T follicular helper cell (primary cell): ENCODE data around the gene DIAPH2.
"Not testable (repeated sequence)": the region's sequence is repeated elsewhere in the genome, so short reads cannot be mapped to it uniquely, and the experiment has no call there.

Experiments
- DNase-seq: peaks from one replicate; pipeline ENCODE4 v3.0.0-alpha.2; 2020; ENCODE audit warnings: low read depth

The DIAPH2 gene

DNA sequence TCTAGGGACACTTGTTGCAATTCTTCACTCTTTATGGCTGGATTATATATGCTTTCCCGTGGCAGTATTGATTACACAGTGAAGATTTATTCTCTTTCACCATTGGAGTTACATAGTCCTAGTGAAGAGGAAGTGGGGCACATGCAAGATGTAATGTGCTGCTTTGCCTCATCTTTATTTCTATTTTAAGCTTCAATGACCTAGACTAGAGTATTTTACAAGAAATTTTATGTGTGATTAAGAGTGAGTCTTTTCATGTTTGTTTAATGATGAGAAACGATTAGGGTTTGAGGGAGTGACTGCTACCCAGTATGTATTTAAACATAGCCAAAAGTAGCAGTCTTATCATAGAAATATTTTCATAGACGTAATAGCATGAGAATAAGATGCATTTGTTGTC is 30.8 kb downstream of the DIAPH2 start:
- DNase-seq: no peak

DNA sequence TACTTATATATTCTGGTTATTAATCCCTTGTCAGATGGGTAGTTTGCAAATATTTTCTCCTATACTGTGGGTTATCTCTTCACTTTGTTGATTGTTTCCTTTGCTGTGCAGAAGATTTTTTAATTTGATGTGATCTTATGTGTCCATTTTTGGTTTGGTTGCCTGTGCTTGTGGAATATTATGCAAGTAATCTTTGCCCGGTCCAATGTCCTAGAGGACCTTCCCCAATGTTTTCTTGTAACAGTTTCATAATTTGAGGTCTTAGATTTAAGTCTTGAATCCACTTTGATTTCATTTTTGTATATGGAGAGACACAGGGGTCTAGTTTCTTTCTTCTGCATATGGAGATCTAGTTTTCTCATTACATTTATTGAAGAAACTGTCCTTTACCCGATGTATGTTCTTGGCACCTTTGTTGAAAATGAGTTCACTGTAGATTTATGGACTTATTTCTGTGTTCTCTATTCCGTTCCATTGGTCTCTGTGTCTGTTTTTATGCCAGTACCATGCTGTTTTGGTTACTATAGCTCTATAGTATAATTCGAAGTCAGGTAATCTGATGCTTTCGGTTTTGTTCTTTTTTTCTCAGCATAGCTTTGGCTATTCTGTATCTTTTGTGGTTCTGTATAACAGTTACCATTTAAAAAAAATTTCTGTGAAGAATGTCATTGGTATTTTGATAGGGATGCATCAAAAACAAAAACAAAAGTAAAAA is 34.7 kb downstream of the DIAPH2 start:
- DNase-seq: no peak

GRCh38 chrX:96721354-96721753 is 36.7 kb downstream of the DIAPH2 start:
- DNase-seq: no peak

GRCh38 chrX:96722781-96723180 is 38.1 kb downstream of the DIAPH2 start:
- DNase-seq: no peak

DNA sequence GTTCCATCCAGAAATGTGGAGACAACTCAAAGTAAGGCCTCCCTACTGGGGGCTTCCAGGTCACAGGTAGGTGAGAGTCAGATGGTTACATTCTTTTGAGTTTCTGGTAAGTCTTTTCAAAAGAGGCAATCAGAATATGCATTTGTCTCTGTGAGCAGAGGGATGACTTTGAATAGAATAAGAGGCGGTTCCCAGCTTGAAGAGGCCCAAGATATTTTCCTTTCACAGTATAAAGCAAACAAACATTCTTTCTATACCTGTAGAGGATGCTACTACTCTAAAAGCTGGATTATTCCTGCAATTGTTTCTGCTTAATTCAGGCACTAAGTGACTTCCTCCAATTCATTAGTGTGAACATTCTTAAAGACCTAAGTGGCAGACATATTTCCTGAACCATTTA is 44.4 kb downstream of the DIAPH2 start:
- DNase-seq: no peak

- DNase-seq: no peak
Observed at GRCh38 chrX:96729868-96730643, 45.4 kb downstream of the DIAPH2 start.

- DNase-seq: not testable (repeated sequence)
Observed at GRCh38 chrX:96731000-96731399, 46.4 kb downstream of the DIAPH2 start.

DNA sequence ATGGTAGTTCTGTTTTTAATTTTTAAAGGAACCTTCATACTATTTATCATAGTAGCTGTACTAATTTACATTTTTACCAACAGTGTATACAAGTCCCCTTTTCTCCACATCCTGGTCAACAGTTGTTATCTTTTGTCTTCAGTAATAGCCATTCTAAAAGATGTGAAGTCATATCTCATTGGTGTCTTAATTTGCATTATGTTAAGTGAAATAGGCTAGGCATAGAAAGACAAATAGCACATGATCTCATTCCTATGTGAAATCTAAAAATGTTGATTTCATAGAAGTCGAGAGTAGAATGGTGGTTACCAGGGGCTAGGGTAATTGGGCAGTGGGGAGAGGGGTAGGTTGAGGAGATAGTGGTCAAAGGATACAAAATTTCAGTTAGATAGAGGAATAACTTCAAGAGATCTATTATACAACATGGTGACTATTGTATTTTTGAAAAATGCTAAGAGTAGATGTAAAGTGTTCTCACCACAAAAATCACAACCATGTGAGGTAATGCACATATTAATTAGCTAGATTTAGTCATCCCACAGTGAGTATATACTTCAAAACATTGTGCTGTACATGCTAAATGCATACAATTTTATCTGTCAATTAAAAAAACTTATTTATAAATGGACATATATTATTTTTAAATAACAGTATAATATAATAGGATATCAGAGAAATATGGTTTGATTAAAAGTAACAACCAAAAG is 58.9 kb downstream of the DIAPH2 start:
- no peak for DNase-seq

DNA sequence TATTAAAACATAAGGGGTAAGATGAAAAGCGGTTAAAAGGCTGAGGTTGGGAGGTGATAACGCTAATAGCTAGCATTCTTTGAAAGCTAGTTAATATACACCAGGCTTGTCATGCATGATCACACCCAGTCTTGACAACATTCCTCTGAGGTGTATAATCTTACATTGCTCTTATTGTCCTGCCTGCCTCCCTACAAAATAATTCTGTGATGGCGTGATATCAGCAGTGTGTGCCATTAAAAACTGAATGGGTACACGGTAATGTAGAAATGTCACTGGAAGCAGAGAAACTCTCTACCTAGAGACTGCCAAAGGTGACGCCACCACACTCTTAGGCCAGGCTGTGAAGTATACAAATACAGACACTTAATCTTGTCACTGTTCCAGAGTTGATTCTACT is 68.1 kb downstream of the DIAPH2 start:
- no peak for DNase-seq

DNA sequence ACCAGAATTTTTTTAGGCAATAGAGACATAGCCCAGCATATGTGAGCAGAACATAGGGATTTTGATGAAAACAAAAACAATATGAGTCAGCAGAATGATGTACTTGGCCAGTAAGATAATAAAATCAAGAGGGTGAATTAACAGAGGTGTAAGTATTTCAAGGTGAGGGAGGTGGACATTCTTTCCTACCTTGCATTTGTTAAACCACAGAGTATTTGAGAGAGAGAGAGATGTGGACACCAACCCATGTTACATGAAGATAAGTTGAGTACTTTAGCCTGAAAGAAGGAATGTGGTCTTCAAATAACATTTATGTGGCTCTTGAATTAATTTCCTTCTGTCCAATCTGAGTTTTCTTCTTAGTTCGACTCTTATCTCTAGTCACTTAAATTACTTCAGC is 68.6 kb downstream of the DIAPH2 start:
- DNase-seq: no peak

- no peak for DNase-seq
Observed at GRCh38 chrX:96756491-96756890, 71.8 kb downstream of the DIAPH2 start.

DNA sequence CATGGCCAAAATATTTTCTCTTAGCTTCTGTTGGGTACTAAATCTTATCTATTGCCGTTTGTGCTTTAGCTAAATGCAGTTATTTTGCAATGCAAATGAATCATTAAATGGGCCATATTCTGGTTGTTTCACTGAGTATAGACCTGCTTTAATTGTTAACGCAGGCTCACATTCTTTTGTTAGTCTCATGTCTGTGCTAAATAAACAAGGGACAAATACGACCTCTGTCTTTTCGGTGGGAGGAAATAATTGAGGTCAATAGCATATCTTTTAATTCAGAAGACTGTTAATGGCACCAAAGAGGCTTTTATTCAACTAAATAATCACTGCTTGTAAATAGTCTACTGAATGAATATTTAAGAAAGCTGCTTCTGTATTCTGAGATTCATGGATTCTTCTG is 76.9 kb downstream of the DIAPH2 start:
- no peak for DNase-seq

- no peak for DNase-seq
Observed at GRCh38 chrX:96763608-96764007, 79.0 kb downstream of the DIAPH2 start.

DNA sequence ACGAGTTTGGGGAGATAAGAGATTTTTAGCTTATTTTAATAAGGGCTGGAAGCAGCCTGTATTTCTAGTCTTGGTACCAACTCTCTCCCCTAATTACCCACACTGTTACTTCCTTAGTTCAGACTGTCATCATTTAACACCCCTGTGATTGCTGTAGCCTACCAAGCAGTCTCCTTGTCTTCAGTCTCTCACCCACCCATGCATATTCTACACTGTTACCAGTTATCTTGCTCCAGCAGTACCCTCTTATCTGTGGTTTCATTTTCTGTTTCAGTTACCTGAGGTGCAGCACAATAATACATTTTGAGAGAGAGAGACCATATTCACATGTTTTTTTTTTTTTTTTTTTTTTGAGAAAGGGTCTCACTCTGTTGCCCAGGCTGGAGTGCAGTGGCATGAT is 80.2 kb downstream of the DIAPH2 start:
- no peak for DNase-seq

DNA sequence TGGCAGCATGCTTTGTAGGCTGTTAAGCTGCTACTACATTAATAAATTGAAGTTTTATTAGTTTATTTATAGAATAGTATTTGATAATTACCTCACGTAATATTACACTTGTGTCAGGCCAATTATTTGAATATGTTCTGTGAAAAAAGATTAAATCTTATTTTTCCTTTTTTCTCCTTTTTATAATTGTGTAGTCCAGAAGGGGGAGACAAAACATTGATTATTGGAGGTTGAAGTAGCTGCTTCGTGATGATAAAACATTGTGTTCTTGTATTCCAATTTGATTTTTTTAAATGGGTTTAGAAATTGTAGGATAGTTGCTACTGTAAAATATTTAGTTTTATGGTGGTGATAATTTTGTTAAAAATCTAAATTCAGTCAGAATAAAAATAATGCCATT is 85.7 kb downstream of the DIAPH2 start:
- DNase-seq: no peak

- no peak for DNase-seq
Observed at GRCh38 chrX:96771486-96771885, 86.8 kb downstream of the DIAPH2 start.

GRCh38 chrX:96774116-96774515 is 89.5 kb downstream of the DIAPH2 start:
- no peak for DNase-seq

DNA sequence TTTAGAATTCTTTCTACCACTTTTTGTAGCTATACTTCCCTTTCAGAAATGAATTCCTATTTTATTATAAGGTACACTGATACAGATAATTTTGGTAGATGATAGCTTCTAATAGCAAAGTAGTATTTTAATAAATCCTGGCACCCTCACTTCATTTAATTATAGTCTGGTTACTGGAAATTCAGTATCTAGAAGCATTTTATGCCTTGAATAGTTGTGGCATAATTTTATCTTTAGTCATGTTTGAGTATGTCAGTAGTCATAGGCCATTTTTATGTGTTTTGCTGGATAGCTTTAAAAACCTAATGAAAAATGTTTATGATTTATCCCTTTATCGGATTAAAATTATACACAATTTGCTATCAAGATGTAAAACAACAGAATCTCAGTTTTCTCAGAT is 92.3 kb downstream of the DIAPH2 start:
- no peak for DNase-seq

- no peak for DNase-seq
Observed at GRCh38 chrX:96791559-96791958, 106.9 kb downstream of the DIAPH2 start.

GRCh38 chrX:96792047-96792446 is 107.4 kb downstream of the DIAPH2 start:
- no peak for DNase-seq

DNA sequence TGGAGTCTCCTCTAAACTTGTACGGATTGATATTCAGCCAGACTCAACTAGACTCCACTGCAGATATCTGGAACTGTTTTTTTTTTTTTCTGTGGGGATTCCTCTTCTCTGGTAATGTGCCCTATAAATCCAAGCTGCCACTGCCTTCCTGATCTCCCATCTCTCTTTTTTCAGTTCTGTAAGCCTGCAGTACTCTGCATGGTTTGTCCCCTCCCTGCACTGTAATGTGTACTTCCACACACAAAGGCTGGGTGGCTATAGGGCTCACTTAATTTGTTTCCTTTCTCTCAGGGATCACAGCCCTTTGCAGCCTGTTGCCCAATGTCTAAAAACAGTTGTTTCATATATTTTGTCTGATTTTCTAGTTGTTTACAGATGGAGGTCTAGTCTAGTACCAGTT is 114.3 kb downstream of the DIAPH2 start:
- no peak for DNase-seq

GRCh38 chrX:96807318-96807717 is 122.7 kb downstream of the DIAPH2 start:
- DNase-seq: no peak

DNA sequence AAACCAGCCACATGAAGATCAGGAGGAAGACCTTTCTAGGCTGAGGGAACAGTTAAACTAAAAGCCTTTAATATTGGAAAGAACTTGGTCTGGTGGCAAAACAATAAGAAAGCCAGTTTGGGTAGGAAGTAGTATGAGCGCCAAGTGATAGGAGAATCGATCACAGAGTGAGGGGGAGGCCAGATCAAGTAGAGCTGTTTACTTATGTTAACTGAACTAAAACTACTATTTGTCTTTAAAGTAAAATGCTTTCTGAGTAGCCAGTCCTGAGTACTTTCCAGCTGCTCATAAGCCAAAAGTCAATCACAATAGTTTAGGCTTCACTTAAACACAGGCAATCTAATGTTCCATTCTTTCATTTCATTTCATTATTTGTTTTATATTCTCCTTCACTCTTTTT is 136.3 kb downstream of the DIAPH2 start:
- DNase-seq: no peak
